H9 (cell line): ENCODE data around the gene CDCA7L. TPM values are rescaled to one million over a fixed set of nuclear protein-coding genes. Genes with fewer than 3 reads are reported as not detected.

ENCODE experiments used
- DNase-seq: peaks from one replicate; pipeline ENCODE4 v3.0.0-alpha.2; 2017
- H2AFZ ChIP-seq: one replicate; pipeline ENCODE4 v1.6.1; 2013; ENCODE audit warnings: mild to moderate bottlenecking, low read length, control low read depth, moderate library complexity
- H2AK5ac ChIP-seq: 2 replicates; pipeline ENCODE4 v1.6.1; 2013; ENCODE audit warnings: low read length, control low read depth, mixed read lengths; ENCODE audit not compliant: insufficient read length
- H2BK120ac ChIP-seq: one replicate; pipeline ENCODE4 v1.6.1; 2013; ENCODE audit warnings: low read depth, mild to moderate bottlenecking, low read length, control low read depth, inconsistent platforms; ENCODE audit not compliant: poor library complexity, severe bottlenecking
- H2BK12ac ChIP-seq: 2 replicates; pipeline ENCODE4 v1.6.1; 2013; ENCODE audit warnings: low read length, control low read depth, mixed read lengths, low read depth; ENCODE audit not compliant: insufficient read length
- H2BK15ac ChIP-seq: 2 replicates; pipeline ENCODE4 v1.6.1; 2013; ENCODE audit warnings: low read depth, low read length, control low read depth
- H2BK20ac ChIP-seq: one replicate; pipeline ENCODE4 v1.6.1; 2013; ENCODE audit warnings: low read depth, mild to moderate bottlenecking, low read length, control low read depth, inconsistent platforms; ENCODE audit not compliant: poor library complexity, severe bottlenecking
- H2BK5ac ChIP-seq: 2 replicates; pipeline ENCODE4 v1.6.1; 2013; ENCODE audit warnings: low read length, control low read depth, mixed read lengths; ENCODE audit not compliant: insufficient read length
- H3K14ac ChIP-seq: 2 replicates; pipeline ENCODE4 v1.6.1; 2013; ENCODE audit warnings: low read length, control low read depth; ENCODE audit not compliant: insufficient read depth
- H3K18ac ChIP-seq: 2 replicates; pipeline ENCODE4 v1.6.1; 2013; ENCODE audit warnings: low read depth, mild to moderate bottlenecking, mixed read lengths, low read length, control low read depth; ENCODE audit not compliant: insufficient read length
- H3K23ac ChIP-seq: 2 replicates; pipeline ENCODE4 v1.6.1; 2013; ENCODE audit warnings: low read length, control low read depth, mixed read lengths, low read depth; ENCODE audit not compliant: insufficient read length
- H3K23me2 ChIP-seq: 2 replicates; pipeline ENCODE4 v1.6.1; 2013; ENCODE audit warnings: low read depth, mild to moderate bottlenecking, mixed read lengths, low read length, control low read depth; ENCODE audit not compliant: insufficient read length, poor library complexity, severe bottlenecking
- H3K27ac ChIP-seq: 2 replicates; pipeline ENCODE4 v1.5.1; 2013; ENCODE audit warnings: low read length, control low read depth, mixed read lengths, low read depth; ENCODE audit not compliant: insufficient read length
- H3K27me3 ChIP-seq: 2 replicates; pipeline ENCODE4 v1.6.1; 2013; ENCODE audit warnings: low read length, control low read depth, inconsistent platforms; ENCODE audit not compliant: insufficient read depth
- H3K4ac ChIP-seq: 2 replicates; pipeline ENCODE4 v1.6.1; 2013; ENCODE audit warnings: low read depth, mild to moderate bottlenecking, control low read depth, inconsistent platforms, low read length, moderate library complexity
- H3K4me1 ChIP-seq: 2 replicates; pipeline ENCODE4 v1.6.1; 2013; ENCODE audit warnings: low read length, control low read depth, inconsistent platforms; ENCODE audit not compliant: insufficient read depth
- H3K4me2 ChIP-seq: 2 replicates; pipeline ENCODE4 v1.6.1; 2013; ENCODE audit warnings: low read length, control low read depth, mixed read lengths; ENCODE audit not compliant: insufficient read length, insufficient read depth
- H3K56ac ChIP-seq: 2 replicates; pipeline ENCODE4 v1.6.1; 2013; ENCODE audit warnings: low read depth, mild to moderate bottlenecking, mixed read lengths, low read length, control low read depth; ENCODE audit not compliant: insufficient read length
- H3K79me1 ChIP-seq: 2 replicates; pipeline ENCODE4 v1.6.1; 2013; ENCODE audit warnings: low read depth, mild to moderate bottlenecking, moderate library complexity, low read length, control low read depth, inconsistent platforms; ENCODE audit not compliant: insufficient read depth, poor library complexity, severe bottlenecking
- H3K79me2 ChIP-seq: 2 replicates; pipeline ENCODE4 v1.6.1; 2013; ENCODE audit warnings: low read length, control low read depth, inconsistent platforms; ENCODE audit not compliant: insufficient read depth
- H3K9ac ChIP-seq: 2 replicates; pipeline ENCODE4 v1.6.1; 2013; ENCODE audit warnings: low read length, control low read depth, mixed read lengths; ENCODE audit not compliant: insufficient read length; ENCODE audit errors: extremely low read depth
- H3K9me3 ChIP-seq: one replicate; pipeline ENCODE4 v1.6.1; 2013; ENCODE audit warnings: low read depth, low read length, inconsistent platforms; ENCODE audit not compliant: control insufficient read depth
- H3T11ph ChIP-seq: one replicate; pipeline ENCODE4 v1.6.1; 2013; ENCODE audit warnings: mild to moderate bottlenecking, low read length, control low read depth, inconsistent platforms
- H4K20me1 ChIP-seq: one replicate; pipeline ENCODE4 v1.6.1; 2013; ENCODE audit not compliant: control insufficient read depth, insufficient read length, insufficient read depth
- H4K5ac ChIP-seq: 2 replicates; pipeline ENCODE4 v1.6.1; 2013; ENCODE audit warnings: low read depth, mild to moderate bottlenecking, mixed read lengths, low read length, control low read depth; ENCODE audit not compliant: insufficient read length
- H4K8ac ChIP-seq: replicated peaks from 2 replicates; pipeline ENCODE4 v1.6.1; 2013; ENCODE audit warnings: low read length, control low read depth, mixed read lengths, low read depth; ENCODE audit not compliant: insufficient read length
- H4K91ac ChIP-seq: 2 replicates; pipeline ENCODE4 v1.6.1; 2013; ENCODE audit warnings: low read depth, mild to moderate bottlenecking, moderate library complexity, mixed read lengths, low read length, control low read depth; ENCODE audit not compliant: insufficient read length
- H3K27ac Mint-ChIP-seq, 3 experiments: 2 replicates in 2 of 3; 3 replicates in 1 of 3; pipeline ENCODE4 v1.8.0; 2020 to 2021; ENCODE audit warnings: mixed read lengths in 3 of 3, mild to moderate bottlenecking in 1 of 3, moderate library complexity in 1 of 3
- H3K27me3 Mint-ChIP-seq: 2 replicates; pipeline ENCODE4 v1.8.0; 2021; ENCODE audit warnings: low read depth, mild to moderate bottlenecking, moderate library complexity, mixed read lengths
- H3K36me3 Mint-ChIP-seq, 3 experiments: 2 replicates in 2 of 3; 3 replicates in 1 of 3; pipeline ENCODE4 v1.8.0; 2020 to 2021; ENCODE audit warnings: low read depth in 3 of 3, mixed read lengths in 3 of 3; ENCODE audit not compliant: insufficient read depth in 1 of 3
- H3K4me1 Mint-ChIP-seq, 2 experiments: 2 replicates each; pipeline ENCODE4 v1.8.0; 2020; ENCODE audit warnings: mixed read lengths in 2 of 2
- H3K4me3 Mint-ChIP-seq, 2 experiments: 2 replicates in 1 of 2; 3 replicates in 1 of 2; pipeline ENCODE4 v1.8.0; 2020 to 2021; ENCODE audit warnings: mild to moderate bottlenecking in 2 of 2, mixed read lengths in 2 of 2, moderate library complexity in 1 of 2
- H3K9me3 Mint-ChIP-seq, 2 experiments: 2 replicates in 1 of 2; 3 replicates in 1 of 2; pipeline ENCODE4 v1.8.0; 2020; ENCODE audit warnings: mild to moderate bottlenecking in 2 of 2, mixed read lengths in 2 of 2, moderate library complexity in 1 of 2
- WGBS: extraction: QIAGEN DNeasy Blood & Tissue Kit; methylation state at CpG from one replicate; pipeline ENCODE4 v1.1.7; 2013; ENCODE audit warnings: missing lambda C conversion rate, low lambda C conversion rate, mixed read lengths; ENCODE audit not compliant: insufficient read length; ENCODE audit errors: extremely low coverage; 5-methylcytosine and 5-hydroxymethylcytosine counted together
- total RNA-seq: library from RNA; stranded (reverse); gene quantifications from 2 replicates; pipeline ENCODE4 v1.2.1, GENCODE V29; 2021
- TF ChIP-seq, protein P1 (sequence below): fragments of 200-600 bp; sonication (generic); conservative IDR thresholded peaks from 3 replicates; pipeline ENCODE4 v1.8.0; 2021; ENCODE audit warnings: antibody characterized with exemption, mild to moderate bottlenecking

The CDCA7L gene
- total RNA-seq, 1 experiment from 2014 or later: 104 TPM

- Histone ChIP-seq H3K9me3 (no peaks in the 10 kb centered on the region), H2AK5ac (no peak overlapping the region), H3K4me2 (no peak overlapping the region), H3K14ac (no peak overlapping the region), H2AFZ (no peak overlapping the region), H3K23me2 (no peaks in the 10 kb centered on the region), H4K20me1 (no peaks in the 10 kb centered on the region), H3K27me3 (no peaks in the 10 kb centered on the region), H3K79me2 (0 out of 2 replicates have a peak, but pooled peaks cover 2% of the 10 kb centered on the region), H4K8ac (no peak overlapping the region), H3K23ac (no peak overlapping the region), H3K4me1 (no peaks in the 10 kb centered on the region), H4K91ac (no peak overlapping the region), H3K27ac (no peak overlapping the region), H2BK15ac (no peak overlapping the region), H2BK5ac (no peak overlapping the region), H4K5ac (no peak overlapping the region), H3K18ac (no peak overlapping the region), H3T11ph (no peak overlapping the region), H3K56ac (no peak overlapping the region), H3K79me1 (peaks cover 3% of the 10 kb centered on the region), H2BK20ac (no peak overlapping the region), H2BK120ac (no peak overlapping the region), H3K9ac (no peak overlapping the region), H2BK12ac (no peak overlapping the region), H3K4ac (no peak overlapping the region)
- H3K4me1 Mint-ChIP-seq: peaks cover 17 to 19% of the 10 kb centered on the region in 2 experiments
- H3K4me3 Mint-ChIP-seq: no peak overlapping the region
- H3K9me3 Mint-ChIP-seq: no peaks in the 10 kb centered on the region
- TF ChIP-seq, protein P1, sequence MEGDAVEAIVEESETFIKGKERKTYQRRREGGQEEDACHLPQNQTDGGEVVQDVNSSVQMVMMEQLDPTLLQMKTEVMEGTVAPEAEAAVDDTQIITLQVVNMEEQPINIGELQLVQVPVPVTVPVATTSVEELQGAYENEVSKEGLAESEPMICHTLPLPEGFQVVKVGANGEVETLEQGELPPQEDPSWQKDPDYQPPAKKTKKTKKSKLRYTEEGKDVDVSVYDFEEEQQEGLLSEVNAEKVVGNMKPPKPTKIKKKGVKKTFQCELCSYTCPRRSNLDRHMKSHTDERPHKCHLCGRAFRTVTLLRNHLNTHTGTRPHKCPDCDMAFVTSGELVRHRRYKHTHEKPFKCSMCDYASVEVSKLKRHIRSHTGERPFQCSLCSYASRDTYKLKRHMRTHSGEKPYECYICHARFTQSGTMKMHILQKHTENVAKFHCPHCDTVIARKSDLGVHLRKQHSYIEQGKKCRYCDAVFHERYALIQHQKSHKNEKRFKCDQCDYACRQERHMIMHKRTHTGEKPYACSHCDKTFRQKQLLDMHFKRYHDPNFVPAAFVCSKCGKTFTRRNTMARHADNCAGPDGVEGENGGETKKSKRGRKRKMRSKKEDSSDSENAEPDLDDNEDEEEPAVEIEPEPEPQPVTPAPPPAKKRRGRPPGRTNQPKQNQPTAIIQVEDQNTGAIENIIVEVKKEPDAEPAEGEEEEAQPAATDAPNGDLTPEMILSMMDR: no peak
- H3K27ac Mint-ChIP-seq: no peak overlapping the region
- no peak for DNase-seq
- WGBS: no CpG with 5 or more reads among the region's 8 CpGs
- no peaks in the 10 kb centered on the region for H3K27me3 Mint-ChIP-seq
- H3K36me3 Mint-ChIP-seq: peaks cover 57 to 78% (median 71%) of the 10 kb centered on the region in 3 experiments
These were observed 32.5 kb downstream of the CDCA7L start for GRCh38 chr7:21912931-21913780.
